CD4-positive, alpha-beta T cell (primary cell): ENCODE results near the gene MASTL. TPM values are rescaled to one million over a fixed set of nuclear protein-coding genes. Genes with fewer than 3 reads are reported as not detected.
A peak's percentile ranks its signal among the peaks of the same experiment; 100 is the strongest.

ENCODE experiments used
- ATAC-seq: fragments of 200-7000 bp; cut with Tn5 transposase; one replicate; pipeline ENCODE4 v1.10.0; 2022; ENCODE audit warnings: mild to moderate bottlenecking; ENCODE audit not compliant: poor library complexity
- CTCF ChIA-PET: fragments of 350-600 bp; sonication (Branson Sonifier 250); formaldehyde crosslinking; loops from one replicate; lab custom pipeline; 2021; ENCODE audit warnings: antibody characterized with exemption, inconsistent platforms; lab: Charles Lee
- POLR2A ChIA-PET: fragments of 350-600 bp; sonication (Branson Sonifier 250); formaldehyde crosslinking; loops from one replicate; lab custom pipeline; 2021; ENCODE audit warnings: antibody characterized with exemption, inconsistent platforms; lab: Charles Lee
- DNase-seq, 14 experiments: peaks; one replicate each; pipeline ENCODE4 v3.0.0-alpha.2; 2013 to 2020; ENCODE audit warnings: mixed read lengths in 2 of 14
- H3K27ac ChIP-seq, 2 donors: one replicate each; pipeline versions ENCODE4 v1.5.1 to v1.7.0; 2013; ENCODE audit warnings: low read length in 2 of 2, low read depth in 1 of 2, mild to moderate bottlenecking in 1 of 2
- H3K27me3 ChIP-seq, 2 experiments: 1 replicate in 1 of 2; 2 replicates in 1 of 2; pipeline versions ENCODE4 v1.6.1 to v1.7.0; 2013; ENCODE audit warnings: low read length in 2 of 2, control low read depth in 1 of 2, mild to moderate bottlenecking in 1 of 2, moderate library complexity in 1 of 2; ENCODE audit not compliant: insufficient read depth in 2 of 2, control insufficient read depth in 1 of 2
- H3K36me3 ChIP-seq: one replicate; pipeline ENCODE4 v1.6.1; 2013; ENCODE audit warnings: low read length, control low read depth; ENCODE audit not compliant: insufficient read depth
- H3K4me1 ChIP-seq: one replicate; pipeline ENCODE4 v1.6.1; 2013; ENCODE audit warnings: low read length, control low read depth; ENCODE audit not compliant: insufficient read depth
- H3K4me3 ChIP-seq: one replicate; pipeline ENCODE4 v1.5.1; 2013; ENCODE audit warnings: mild to moderate bottlenecking, low read length, moderate library complexity
- H3K9me3 ChIP-seq, 2 experiments: 1 replicate in 1 of 2; 2 replicates in 1 of 2; pipeline versions ENCODE4 v1.6.1 to v1.7.0; 2013; ENCODE audit warnings: low read length in 2 of 2, mild to moderate bottlenecking in 2 of 2, control low read depth in 1 of 2, moderate library complexity in 1 of 2; ENCODE audit not compliant: control insufficient read depth in 1 of 2, insufficient read depth in 1 of 2
- H3K27ac Mint-ChIP-seq: one replicate; pipeline ENCODE4 v1.8.0; 2020; ENCODE audit warnings: mixed read lengths
- H3K27me3 Mint-ChIP-seq: one replicate; pipeline ENCODE4 v1.8.0; 2021; ENCODE audit warnings: mixed read lengths
- H3K36me3 Mint-ChIP-seq: one replicate; pipeline ENCODE4 v1.8.0; 2021; ENCODE audit warnings: low read depth, mixed read lengths
- H3K4me1 Mint-ChIP-seq: one replicate; pipeline ENCODE4 v1.8.0; 2021; ENCODE audit warnings: low read depth, mixed read lengths
- H3K4me3 Mint-ChIP-seq: one replicate; pipeline ENCODE4 v1.8.0; 2020; ENCODE audit warnings: mild to moderate bottlenecking, mixed read lengths
- H3K9me3 Mint-ChIP-seq: one replicate; pipeline ENCODE4 v1.8.0; 2020; ENCODE audit warnings: mixed read lengths
- CTCF ChIP-seq: fragments of 200-600 bp; IDR thresholded peaks from one replicate; pipeline ENCODE4 v1.8.0; 2022; ENCODE audit warnings: antibody characterized with exemption, mild to moderate bottlenecking
- intact Hi-C, 2 experiments: fragments of 100-400 bp; cut with DNase I in 1 of 2; cut with micrococcal nuclease in 1 of 2; formaldehyde crosslinking; loops; one replicate each; pipeline versions ENCODE4 v1.15.1 to v1.9.0; 2023 to 2025; cut with DNase I, micrococcal nuclease
- polyA plus RNA-seq, 2 donors: library from polyadenylated mRNA; unstranded; fragments of 120-200 nt; gene quantifications; one replicate each; pipeline ENCODE4 v1.2.1, GENCODE V29; 2013
- total RNA-seq, 174 experiments: library from RNA in 2 of 174; stranded (reverse) in 2 of 174; gene quantifications; one replicate each; pipeline ENCODE4 v1.2.3 and lab custom pipeline; 2021 to 2026

The MASTL gene
- total RNA-seq, result 10 to 100 TPM; 24.2 to 25.1 TPM
- 5.0 TPM for polyA plus RNA-seq (2013, experiment 1 of 2)
- 7.1 TPM for polyA plus RNA-seq (2013, experiment 2 of 2)
- 13.2 to 107 (median 26.9) reads per million in 172 experiments for total RNA-seq (lab: John Stamatoyannopoulos, UW)

DNA sequence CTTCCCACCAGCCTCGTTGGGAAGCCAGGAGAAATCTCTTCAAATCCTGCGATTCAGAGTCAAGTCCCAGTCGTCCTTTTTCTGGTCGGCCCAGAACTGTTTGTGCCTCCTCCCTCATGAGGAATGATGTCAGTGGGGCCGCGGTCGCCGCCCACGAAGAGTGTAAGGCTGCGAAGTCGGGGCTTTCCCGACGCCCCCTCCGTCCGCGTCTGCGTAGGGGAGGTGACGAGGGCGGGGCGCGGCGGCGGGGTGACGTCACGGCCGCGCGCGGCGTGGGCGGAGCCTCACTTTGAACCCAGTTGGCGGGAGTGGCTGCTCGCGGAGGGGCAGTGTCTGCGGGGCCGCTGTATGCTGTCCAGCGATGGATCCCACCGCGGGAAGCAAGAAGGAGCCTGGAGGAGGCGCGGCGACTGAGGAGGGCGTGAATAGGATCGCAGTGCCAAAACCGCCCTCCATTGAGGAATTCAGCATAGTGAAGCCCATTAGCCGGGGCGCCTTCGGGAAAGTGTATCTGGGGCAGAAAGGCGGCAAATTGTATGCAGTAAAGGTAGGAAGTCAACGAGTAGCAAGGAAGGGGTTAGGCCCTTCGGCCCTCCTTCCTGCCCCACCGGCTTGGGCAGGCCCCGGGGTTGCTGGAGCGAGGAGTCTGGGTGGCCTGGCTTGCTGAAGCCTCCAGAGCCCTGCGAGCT is at the start of gene MASTL:
TSS of gene MASTL (plus strand) at position 287 of the 689 bp plus-strand sequence. CDS start at position 362, 75 bp downstream.
- Histone ChIP-seq H3K9me3 (no peaks in the 10 kb centered on the region), H3K27me3 (no peaks in the 10 kb centered on the region), H3K4me3 (peak within 1 kb of the TSS; percentile 97), H3K27ac (peak within 1 kb of the TSS; percentile 100), H3K36me3 (peaks cover 7% of the 10 kb centered on the region), H3K4me1 (peaks cover 31% of the 10 kb centered on the region)
- no peak for TF ChIP-seq CTCF
- ChIA-PET CTCF (interaction anchor here (0.9 to 2.0 kb wide), 4 partner anchors 7 to 88 kb away, joined by 3 to 10 read pairs (median 4); no protein-coding TSS in a partner anchor), POLR2A (interaction anchor here (0.7 to 3.2 kb wide), 19 partner anchors 11 to 1379 kb away, joined by 3 to 123 read pairs (median 11); partner anchors contain the start of genes ABI1, ACBD5, ANKRD26 and RAB18)
- Mint-ChIP-seq H3K4me3 (peak within 1 kb of the TSS; percentile 97), H3K27me3 (no peaks in the 10 kb centered on the region), H3K9me3 (no peaks in the 10 kb centered on the region), H3K27ac (peak within 1 kb of the TSS; percentile 100), H3K4me1 (peaks cover 53% of the 10 kb centered on the region), H3K36me3 (peaks cover 57% of the 10 kb centered on the region)
- ATAC-seq, result peak; percentile 77
- intact Hi-C loops, result loop anchor here (1.0 to 10.0 kb wide), 8 partner anchors 56 to 1380 kb away; partner anchors contain the start of genes ABI1 (in 1 of the 2), MPP7 (in 1 of the 2), PDSS1 (in 1 of the 2) and RAB18 (in 1 of the 2)
- DNase-seq, result peak; percentile 88 to 98 (median 93)

DNA sequence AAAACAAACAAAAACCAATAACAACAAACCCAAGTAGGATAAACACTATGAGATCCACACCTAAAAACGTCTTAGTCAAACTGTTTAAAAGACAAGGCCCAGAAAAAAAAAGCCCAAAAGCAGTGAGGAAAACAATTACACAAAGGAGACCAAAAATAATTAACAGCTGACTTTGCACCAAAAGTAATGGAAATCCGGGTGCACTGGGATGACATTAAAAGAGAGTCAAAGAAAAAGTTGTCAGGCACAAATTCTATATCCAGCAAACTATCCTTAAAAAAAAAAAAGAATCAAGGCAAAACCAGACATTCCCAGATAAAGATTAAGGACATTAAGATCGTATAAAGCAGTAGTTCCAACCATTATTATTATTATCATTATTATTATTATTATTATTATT is 47.0 kb upstream of the MASTL start:
- ChIA-PET POLR2A (interaction anchor here (0.6 to 1.9 kb wide), 2 partner anchors 25 to 46 kb away, joined by 3 to 4 read pairs; partner anchors contain the start of gene YME1L1), CTCF (interaction anchor here (1.1 kb wide), 1 partner anchor 8 kb away, joined by 4 read pairs; no protein-coding TSS in a partner anchor)
- no peak for ATAC-seq
- H3K27ac Mint-ChIP-seq, result no peak overlapping the region
- Histone ChIP-seq H3K36me3 (peaks cover 27% of the 10 kb centered on the region), H3K27me3 (no peaks in the 10 kb centered on the region), H3K4me3 (no peak overlapping the region), H3K9me3 (peaks cover 0 to 10% of the 10 kb centered on the region in 2 experiments), H3K27ac (no peak overlapping the region), H3K4me1 (peaks cover 6% of the 10 kb centered on the region)
- H3K27me3 Mint-ChIP-seq, result no peaks in the 10 kb centered on the region
- peaks cover 2% of the 10 kb centered on the region for H3K9me3 Mint-ChIP-seq
- H3K4me1 Mint-ChIP-seq, result peaks cover 18% of the 10 kb centered on the region
- no peak for TF ChIP-seq CTCF
- intact Hi-C loops, result no loop called here
- peaks cover 63% of the 10 kb centered on the region for H3K36me3 Mint-ChIP-seq
- no peak for DNase-seq
- H3K4me3 Mint-ChIP-seq, result no peak overlapping the region

- Mint-ChIP-seq H3K4me1 (peaks cover 9% of the 10 kb centered on the region), H3K4me3 (no peak overlapping the region), H3K9me3 (no peaks in the 10 kb centered on the region), H3K27ac (no peak overlapping the region), H3K27me3 (no peaks in the 10 kb centered on the region), H3K36me3 (peaks cover 76% of the 10 kb centered on the region)
- DNase-seq, result no peak
- peaks cover 78% of the 10 kb centered on the region for H3K36me3 ChIP-seq
- ChIA-PET CTCF (no interaction called here), POLR2A (no interaction called here)
- no peaks in the 10 kb centered on the region for H3K9me3 ChIP-seq
- intact Hi-C loops, result no loop called here
- no peak overlapping the region for H3K4me3 ChIP-seq
- H3K4me1 ChIP-seq, result no peaks in the 10 kb centered on the region
- H3K27ac ChIP-seq, result no peak overlapping the region
- ATAC-seq, result no peak
- TF ChIP-seq CTCF, result no peak
- no peaks in the 10 kb centered on the region for H3K27me3 ChIP-seq
Measured at GRCh38 chr10:27134371-27134770, 20.8 kb upstream of the MASTL start.
